GM18507 (cell line): ENCODE data around the gene KIDINS220.

Source experiments
- DNase-seq: peaks from one replicate; pipeline ENCODE4 v3.0.0; 2011; ENCODE audit warnings: low read depth; ENCODE audit not compliant: insufficient read length; ENCODE audit errors: extremely low spot score
- FAIRE-seq: peaks from 2 replicates; lab custom pipeline; 2011; peaks lifted over from hg19 to GRCh38; lab: Jason Lieb, UNC

KIDINS220 gene

DNA sequence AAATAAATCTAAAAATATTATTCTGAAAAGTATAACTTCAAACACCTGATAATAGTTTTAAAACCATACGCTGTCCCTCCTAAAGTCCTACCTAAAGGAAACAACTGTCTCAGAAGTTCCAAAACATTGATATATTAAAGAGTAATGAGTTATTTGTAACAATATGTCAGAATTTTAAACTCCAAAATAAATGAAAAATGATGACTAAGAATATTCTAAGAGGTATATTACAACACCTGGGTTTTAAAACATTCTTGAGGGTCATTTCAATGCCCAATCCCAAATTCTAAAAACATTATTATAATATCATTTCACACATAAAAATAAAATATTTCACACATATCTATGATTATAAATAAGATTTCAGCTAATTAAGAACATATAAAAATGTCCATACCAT lies 20.2 kb downstream of the KIDINS220 start:
- FAIRE-seq (no peak), DNase-seq (no peak)

DNA sequence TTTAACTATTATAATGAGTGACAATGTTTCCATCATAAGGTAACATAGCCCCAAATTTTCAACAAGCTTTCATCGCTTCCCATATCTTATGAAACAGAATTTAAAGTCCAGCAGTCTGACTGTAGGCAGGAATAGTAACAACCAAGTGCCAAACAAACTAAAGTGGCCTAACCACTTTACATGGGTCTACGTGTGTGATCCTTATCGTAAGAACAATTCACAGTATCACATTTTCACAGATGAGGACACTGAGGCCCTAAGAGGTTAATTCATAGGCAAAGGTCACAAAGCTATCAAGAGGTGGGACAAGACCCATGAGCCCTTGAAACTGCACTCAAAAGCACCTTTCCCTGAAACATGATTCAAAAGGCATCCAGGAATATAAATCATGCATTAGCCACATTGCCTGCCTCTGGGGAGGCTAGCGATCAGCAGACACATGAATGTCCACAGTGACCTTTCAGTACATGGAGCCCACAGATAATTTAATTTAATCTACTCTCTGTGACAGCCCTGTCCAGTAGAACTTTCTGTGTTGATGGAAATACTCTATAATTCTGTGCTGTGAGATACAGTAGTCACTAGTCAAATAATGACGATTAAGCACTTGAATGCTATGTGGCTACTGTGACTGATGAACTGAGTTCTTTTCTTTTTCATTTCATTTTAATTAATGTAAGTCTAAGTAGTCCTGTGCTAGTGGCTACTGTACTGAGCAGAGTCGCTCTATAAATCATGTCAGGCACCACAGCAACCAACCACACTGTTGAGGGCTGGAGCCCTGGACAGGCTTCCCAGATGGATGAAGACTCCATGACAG lies 30.3 kb downstream of the KIDINS220 start:
- DNase-seq: no peak
- no peak for FAIRE-seq

DNA sequence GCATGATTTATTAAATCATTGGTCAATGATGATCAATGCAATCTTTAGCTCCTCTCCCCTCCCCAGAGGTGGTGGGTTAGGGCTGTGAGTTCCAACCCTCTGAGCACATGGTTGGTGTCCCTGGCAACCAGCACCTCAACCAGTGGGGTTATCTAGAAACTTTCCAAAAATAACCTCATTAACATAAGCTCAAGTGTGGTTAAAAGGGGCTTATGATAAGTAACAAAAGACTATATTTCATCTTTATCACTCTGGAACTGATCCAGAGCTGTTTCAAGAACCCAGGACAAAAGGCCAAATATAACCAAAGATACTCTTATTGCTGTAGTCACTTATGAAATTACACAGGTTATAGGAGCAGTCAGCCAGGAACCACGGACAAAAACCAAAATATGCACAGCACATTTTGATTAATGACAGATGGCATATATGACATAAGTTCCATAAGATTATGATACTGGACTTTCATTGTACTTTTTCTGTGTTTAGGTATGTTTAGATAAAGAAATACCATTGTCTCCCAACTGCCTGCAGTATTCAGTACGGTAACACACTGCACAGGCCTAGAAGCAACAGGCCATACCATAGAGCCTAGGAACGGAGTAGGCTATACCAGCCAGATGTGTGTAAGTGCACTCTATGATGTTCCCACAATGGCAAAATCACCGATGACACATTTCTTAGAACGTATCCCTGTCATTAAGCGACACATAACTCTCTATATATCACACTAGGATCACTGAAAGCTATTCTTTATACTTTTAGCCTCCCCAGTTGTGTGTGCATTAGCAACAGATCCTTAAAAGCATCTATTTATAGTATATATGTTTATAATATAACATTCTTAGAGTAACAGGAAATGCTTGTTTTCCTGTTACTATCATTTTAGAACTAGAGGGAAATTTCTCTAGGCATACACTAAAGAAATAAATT lies 31.9 kb downstream of the KIDINS220 start:
- DNase-seq (no peak), FAIRE-seq (no peak)

DNA sequence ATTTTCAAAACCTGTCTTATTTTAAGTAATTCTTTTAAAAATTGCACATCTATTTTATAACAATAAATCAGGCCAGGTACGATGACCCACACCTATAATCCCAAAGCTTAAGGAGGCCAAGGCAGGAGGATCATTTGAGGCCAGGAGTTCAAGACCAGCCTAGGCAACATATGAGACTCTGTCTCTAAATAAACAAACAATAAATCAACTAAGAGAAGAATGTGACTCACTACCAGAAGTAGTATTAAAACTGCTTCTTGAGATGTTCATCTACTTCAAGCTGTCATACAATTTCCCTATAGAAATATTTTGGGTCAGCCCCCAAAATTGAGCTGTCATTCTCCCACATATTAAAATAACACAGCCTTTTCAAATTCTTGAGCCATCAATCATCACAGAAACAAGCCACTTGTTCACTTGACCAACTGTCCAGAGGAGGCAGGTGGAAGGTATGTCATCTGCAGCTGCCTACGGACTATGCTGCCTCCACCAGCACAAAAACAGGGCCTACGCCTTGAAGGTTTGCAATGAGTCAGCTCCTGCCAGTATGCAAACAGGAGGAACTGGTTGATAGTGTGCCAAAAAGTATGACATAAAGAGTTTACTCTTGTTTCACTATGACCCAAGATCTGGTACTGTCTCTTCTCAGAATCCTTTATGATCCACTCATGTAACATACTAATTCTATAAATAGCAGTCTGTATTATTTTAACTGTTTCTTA lies 33.6 kb downstream of the KIDINS220 start:
- DNase-seq (no peak), FAIRE-seq (peak; percentile 52)

DNA sequence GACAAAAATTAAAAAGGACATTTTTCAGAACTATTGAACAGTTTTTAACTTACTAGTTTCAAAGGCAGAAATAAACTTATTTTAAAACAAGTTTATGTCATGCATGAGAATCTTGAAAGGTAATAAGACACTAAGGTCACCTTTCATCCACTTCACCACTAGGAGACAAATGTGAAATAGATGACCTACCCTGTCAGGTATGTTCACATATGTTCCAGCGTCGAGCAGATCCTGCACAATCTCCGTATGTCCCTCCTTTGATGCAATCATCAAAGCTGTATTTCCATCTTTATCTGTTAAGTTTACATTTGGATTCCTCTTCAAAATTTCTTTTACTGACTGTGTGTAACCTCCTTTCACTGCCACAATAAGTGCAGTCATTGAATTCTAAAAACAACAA lies 34.7 kb downstream of the KIDINS220 start:
- FAIRE-seq: no peak

DNA sequence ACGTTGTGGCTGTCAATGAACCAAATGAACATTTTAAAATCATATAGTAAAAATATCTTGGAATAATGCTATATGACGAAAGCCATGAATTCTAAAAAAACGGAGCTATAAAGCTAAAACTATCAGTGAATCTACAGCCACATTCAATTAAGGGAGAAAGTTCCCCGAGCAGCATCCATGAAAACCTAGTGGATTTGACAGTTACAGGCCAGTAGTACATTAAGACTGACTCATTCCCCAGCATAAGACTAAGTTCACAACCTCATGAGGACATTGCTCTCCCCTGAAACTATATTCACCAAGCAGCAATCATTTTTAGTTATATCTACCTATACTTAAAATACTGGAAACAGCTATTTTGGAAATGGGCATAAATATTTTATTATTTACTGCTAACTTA lies 36.6 kb downstream of the KIDINS220 start:
- DNase-seq (no peak), FAIRE-seq (no peak)

More for the DNA sequence above, 34.7 kb downstream of the KIDINS220 start:
- no peak for DNase-seq

DNA sequence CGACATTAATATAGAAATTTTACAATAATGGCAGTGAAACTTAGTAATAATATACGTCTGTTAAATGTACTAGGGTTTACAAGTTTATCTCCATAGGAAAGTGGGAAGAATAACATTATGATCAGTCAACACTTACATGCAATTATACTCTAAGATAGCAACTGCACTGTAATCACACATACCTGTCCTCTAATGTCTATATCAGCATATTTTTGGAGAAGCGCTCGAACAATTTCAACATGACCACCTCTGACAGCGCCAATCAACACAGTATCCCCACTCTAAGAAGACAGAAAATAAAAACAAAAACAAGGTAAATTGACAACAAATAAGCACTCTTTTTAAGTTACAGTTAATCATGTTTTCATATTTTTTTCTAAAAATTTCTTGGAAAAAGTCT lies 37.2 kb downstream of the KIDINS220 start:
- FAIRE-seq: no peak

DNA sequence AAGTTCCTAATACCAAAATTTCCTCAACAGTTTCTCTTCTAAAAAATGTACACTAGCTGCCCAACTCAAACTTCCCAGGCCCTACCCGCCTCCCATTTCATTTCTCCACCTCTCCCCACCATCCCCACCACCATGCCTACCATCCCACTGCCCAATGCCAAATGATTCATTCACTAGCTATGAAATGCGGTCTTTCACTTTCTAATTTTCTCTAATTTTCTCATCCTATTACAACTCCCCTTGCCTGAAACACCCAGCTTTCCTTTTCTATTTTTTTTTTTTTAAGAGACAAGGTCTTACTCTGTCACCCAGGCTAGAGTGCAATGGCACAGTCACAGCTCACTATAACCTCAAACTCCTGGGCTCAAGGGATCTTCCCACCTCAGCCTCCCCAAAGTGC lies 38.4 kb downstream of the KIDINS220 start:
- FAIRE-seq: no peak
- DNase-seq: no peak

More for the DNA sequence above, 37.2 kb downstream of the KIDINS220 start:
- DNase-seq: no peak

DNA sequence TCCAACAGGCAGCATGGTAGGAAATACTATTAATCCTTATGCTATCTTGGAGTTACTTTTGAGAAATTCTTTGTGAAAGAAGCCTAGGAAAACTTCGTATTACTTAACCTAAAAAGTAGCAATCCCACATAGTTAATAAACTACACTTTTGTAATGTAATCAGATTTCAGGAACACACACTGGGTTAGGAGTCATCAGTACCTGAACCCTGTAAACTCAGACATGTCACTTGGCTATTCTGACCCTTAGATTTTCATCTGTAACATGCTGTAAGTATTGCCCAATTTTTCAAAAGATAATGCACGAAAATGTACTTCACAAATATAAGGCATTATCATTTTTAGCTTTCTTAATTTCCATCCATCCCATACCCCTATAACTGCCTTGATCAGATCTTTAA lies 39.0 kb downstream of the KIDINS220 start:
- DNase-seq (no peak), FAIRE-seq (no peak)

DNA sequence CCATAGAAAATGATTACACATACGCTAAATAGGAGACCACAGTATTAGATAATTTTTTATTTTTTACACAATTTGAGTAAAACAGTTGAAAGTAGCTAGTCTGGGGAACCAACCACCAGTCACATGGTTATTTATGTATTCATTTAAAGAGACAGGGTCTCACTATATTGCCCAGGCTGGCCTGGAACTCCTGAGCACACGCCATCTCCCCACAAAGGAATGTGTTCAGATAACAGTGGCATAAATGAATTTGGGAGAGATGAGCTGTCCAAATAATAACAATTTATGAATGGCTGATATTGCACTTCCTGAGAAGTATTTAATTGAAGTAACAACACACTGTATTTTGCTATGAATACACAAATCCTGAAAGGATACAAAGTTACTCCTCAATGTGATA lies 39.7 kb downstream of the KIDINS220 start:
- DNase-seq: no peak

DNA sequence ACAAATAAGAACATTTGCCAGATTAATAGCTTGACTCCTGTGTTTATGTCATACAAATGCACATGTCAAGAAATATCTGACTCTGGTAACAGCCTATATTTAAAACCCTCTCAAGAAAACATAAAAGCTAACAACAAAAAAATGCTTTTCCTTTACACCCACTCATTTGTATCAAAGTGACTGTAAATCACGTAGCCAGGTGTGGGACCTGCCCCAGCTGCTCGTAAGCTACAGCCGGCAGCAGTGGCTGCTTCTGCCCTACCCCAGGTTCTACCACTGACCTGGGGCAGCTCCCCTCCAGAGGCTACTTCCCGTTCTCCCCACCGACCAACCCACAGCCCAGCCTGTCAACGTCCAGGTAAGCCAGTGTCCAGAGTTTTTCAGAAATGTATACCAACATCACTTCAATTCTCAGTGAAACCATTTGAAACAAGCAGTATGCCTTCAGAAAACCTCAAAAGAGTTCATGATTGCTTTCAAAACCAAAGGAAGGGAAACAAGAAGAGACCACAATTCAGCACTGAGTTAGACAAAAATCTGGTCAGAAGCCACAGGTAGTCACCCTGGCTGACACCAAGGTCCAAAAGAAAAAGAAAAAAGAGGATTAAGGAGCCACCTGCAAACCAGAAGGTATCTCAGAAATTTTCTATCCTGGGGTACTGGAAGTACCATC lies 40.4 kb downstream of the KIDINS220 start:
- FAIRE-seq (no peak), DNase-seq (no peak)

More for the DNA sequence above, 39.7 kb downstream of the KIDINS220 start:
- no peak for FAIRE-seq

DNA sequence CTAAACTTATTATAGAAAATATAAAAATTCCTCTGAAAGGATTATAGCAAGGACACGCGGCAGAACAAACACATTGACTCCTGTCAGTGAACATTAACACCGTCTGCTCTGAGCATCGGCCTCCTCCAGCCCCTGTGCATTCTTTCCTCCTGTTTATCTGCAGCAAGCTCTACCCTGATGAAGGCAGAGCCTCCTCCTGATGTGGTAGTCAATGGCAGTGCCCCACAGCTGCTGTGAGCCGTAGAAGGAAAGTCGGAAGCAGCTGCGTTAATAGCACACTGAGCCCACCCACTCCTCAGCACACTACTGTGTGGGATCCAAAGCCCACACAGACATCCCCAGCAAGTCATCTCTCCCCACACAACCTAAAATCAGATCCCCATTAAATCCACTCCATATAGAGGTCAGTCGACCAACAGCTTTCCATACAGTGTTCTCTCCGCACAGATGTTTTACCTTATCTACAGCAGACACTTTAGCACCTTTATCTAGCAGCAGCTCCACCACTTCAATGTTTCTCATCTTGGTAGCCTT lies 41.0 kb downstream of the KIDINS220 start:
- DNase-seq: no peak
- FAIRE-seq: no peak

DNA sequence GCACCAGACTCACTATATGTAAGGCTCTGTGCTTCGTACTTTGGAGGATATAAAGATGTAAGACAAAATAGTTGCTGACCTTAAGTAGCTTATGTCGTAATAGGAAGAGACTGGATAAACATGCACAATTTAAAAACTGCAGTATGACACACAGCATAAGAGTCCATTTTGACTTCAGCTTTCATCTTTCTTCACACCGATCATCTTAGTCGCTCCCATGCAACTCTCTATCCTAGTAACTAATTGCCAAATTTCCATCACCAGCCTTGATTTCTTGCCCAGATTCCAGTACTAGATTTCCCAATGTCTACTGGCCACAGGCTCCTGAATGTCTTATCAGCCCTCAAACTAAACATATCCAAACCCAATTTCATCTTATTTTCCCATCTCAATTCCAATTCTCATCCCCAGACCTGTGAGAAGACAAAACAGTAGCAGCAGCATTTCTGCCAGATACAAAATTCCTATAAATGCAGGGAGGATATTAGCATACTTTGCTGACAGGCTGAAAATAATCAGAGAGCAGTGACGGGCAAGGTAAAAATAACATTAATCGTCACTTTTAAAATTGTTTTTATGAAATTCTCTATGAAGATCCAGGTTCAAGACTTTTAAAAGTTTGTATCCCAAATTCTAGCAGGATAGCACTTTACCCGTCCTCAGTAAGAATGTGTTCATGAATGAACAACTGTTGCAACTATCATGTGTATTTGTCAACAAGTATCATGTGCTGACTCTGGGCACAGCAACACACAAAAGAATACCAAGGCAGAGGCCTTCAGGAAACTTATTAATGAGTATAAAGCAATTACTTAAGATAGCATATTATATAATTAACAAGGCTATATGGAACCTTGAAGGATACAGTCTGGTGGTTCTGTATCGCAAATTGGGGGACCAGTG lies 42.2 kb downstream of the KIDINS220 start:
- DNase-seq: no peak
- no peak for FAIRE-seq

DNA sequence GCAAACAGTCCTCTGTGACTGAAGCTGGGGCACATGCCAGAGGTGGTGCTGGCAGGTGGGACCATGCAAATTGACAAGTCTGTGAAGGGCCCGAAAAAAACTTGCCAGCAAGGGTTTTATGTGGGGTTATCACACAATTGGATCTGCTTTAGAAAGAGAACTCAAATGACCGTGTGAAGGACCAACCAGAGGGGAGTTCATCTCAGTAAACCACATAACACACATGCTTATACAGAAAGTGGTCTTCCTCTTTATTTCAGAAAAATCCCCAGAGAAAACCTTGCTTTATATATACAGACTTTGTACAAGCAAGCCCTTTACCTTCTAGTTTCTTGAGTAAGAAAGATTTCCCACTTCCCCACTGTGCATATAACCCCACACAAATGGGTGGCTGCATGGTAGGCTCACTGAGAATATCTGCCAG lies 46.7 kb downstream of the KIDINS220 start:
- FAIRE-seq (no peak), DNase-seq (no peak)

DNA sequence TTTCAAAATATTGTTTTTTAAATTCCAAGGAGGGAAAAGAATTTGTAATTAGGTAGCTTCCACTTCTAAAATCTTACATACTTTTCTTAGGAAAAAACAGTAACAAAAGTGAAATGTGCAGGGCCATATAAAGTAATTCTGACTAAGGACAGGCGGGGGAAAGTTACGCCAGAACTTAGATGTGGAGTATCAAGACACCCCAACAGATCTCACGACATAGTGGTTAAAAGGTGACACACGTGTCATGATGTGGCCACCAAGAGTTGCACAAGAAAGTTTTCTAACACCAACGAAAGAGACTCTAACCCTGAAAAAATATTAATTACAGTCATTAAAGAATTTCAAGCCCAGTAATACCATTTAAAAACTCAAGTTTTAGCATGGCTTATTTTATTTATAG lies 51.0 kb downstream of the KIDINS220 start:
- FAIRE-seq: no peak
- no peak for DNase-seq

DNA sequence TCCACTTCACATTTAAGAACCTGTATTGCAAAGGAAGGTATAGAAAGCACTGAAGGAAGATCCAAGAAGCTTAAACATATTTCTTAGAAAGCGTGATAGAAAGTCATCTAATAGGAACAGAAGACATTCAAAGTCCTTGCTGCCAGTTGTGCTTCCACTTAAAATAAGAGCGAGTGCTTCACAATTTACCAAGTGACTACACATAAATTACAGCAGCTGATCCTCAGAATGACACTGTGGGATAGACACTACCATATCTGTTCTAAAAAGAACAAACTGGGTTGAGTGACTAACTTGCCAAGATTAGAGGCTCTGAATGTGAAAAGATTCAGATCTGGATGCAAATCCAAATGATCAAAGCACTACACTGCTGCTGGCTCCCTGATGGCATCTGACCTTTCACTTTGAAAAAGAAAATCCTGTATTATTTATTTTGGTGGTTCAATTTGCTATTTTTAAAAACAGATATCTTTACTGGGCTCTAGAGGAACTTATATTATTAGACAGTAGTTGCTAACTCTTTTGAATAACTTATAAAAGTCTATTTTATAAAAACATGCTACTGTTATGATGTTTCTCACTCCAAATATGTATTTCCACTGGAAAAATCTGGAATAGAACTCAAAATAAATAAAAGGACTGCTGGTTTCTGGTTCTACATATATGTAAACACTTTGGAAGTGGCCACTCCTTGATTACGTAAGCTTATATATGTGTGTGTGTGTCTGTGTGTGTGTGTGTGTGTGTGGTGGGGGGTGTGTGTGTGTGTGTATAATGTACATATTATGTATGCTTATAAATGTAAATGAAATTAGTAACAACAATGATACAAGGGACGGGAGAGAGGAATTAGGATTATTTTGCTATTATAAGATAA lies 57.4 kb downstream of the KIDINS220 start:
- DNase-seq: no peak
- FAIRE-seq: no peak

DNA sequence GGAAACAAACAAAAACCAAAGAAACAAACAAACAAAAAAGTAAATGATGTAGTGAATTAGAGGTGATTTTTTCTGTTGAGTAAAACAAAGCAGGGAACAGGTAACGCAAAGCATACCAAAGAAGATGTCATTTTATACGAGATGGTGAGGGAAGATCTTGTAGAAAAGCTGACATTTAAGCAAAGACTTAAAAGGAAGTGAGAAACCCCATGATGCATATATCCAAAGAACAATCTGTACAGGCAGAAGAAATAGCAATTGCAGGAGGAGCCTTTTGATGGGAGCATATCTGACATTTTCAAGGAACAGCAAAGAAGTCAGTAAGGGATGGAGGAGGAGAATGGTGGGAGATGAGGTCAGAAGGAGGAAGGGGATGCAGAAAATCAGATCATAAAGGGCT lies 63.0 kb downstream of the KIDINS220 start:
- FAIRE-seq (no peak), DNase-seq (no peak)
